PC-9 (cell line): ENCODE results near the gene OGG1. TPM values are rescaled to one million over a fixed set of nuclear protein-coding genes. Genes with fewer than 3 reads are reported as not detected.

ENCODE experiments used
- BruUV-seq: library from RNA; stranded (reverse); fragments of 400-500 nt; replicated peaks from 2 replicates; lab custom pipeline; 2021; lab: Mats Ljungman, UMichigan
- CTCF ChIA-PET: fragments of 300-600 bp; sonication (Branson Sonifier 250); formaldehyde crosslinking; loops from one replicate; lab custom pipeline; 2022; ENCODE audit warnings: antibody characterized with exemption; lab: Charles Lee
- POLR2A ChIA-PET: fragments of 300-600 bp; sonication (Branson Sonifier 250); formaldehyde crosslinking; loops from one replicate; lab custom pipeline; 2022; ENCODE audit warnings: antibody characterized with exemption; ENCODE audit not compliant: unreplicated experiment; lab: Charles Lee
- DNase-seq, 2 experiments: peaks; one replicate each; pipeline versions ENCODE4 v3.0.0 to v3.0.0-alpha.2; 2015 to 2022; ENCODE audit warnings: mixed read lengths in 1 of 2
- H2AFZ ChIP-seq: fragments of 200-600 bp; sonication (generic); 2 replicates; pipeline ENCODE4 v1.8.1; 2017; ENCODE audit warnings: antibody characterized with exemption
- H3F3A ChIP-seq: fragments of 200-600 bp; sonication (generic); 2 replicates; pipeline ENCODE4 v1.8.1; 2017; ENCODE audit warnings: antibody characterized with exemption, mild to moderate bottlenecking, low read depth; ENCODE audit not compliant: insufficient read depth
- H3K27ac ChIP-seq: fragments of 200-600 bp; sonication (generic); 2 replicates; pipeline ENCODE4 v1.6.1; 2016; ENCODE audit warnings: mixed run types
- H3K27me3 ChIP-seq: fragments of 200-600 bp; sonication (generic); 2 replicates; pipeline ENCODE4 v1.6.1; 2016; ENCODE audit warnings: low read depth, mixed run types; ENCODE audit not compliant: insufficient read depth
- H3K36me3 ChIP-seq: fragments of 200-600 bp; sonication (generic); 2 replicates; pipeline ENCODE4 v1.6.1; 2016; ENCODE audit warnings: low read depth, mixed run types
- H3K4me1 ChIP-seq: fragments of 200-600 bp; sonication (generic); replicated peaks from 2 replicates; pipeline ENCODE4 v1.6.1; 2016; ENCODE audit warnings: mixed run types; ENCODE audit not compliant: insufficient read depth
- H3K4me2 ChIP-seq: fragments of 200-600 bp; sonication (generic); 2 replicates; pipeline ENCODE4 v1.6.1; 2017; ENCODE audit warnings: mixed run types
- H3K4me3 ChIP-seq: fragments of 200-600 bp; sonication (generic); 2 replicates; pipeline ENCODE4 v1.6.1; 2016; ENCODE audit warnings: mixed run types
- H3K79me2 ChIP-seq: fragments of 200-600 bp; sonication (generic); 2 replicates; pipeline ENCODE4 v1.6.1; 2017; ENCODE audit warnings: low read depth, mixed run types
- H3K9me2 ChIP-seq: fragments of 200-600 bp; sonication (generic); 2 replicates; pipeline ENCODE4 v1.8.1; 2017; ENCODE audit warnings: mild to moderate bottlenecking; ENCODE audit not compliant: insufficient read depth
- H3K9me3 ChIP-seq: fragments of 200-600 bp; sonication (generic); 2 replicates; pipeline ENCODE4 v1.8.1; 2016; ENCODE audit warnings: low read depth; ENCODE audit not compliant: insufficient read depth
- H4K20me1 ChIP-seq: fragments of 200-600 bp; sonication (generic); 2 replicates; pipeline ENCODE4 v1.8.1; 2017; ENCODE audit not compliant: insufficient read depth
- EZH2 ChIP-seq: fragments of 200-600 bp; sonication (generic); IDR thresholded peaks from 2 replicates; pipeline ENCODE4 v1.8.0; 2017; ENCODE audit warnings: antibody characterized with exemption, low read depth
- intact Hi-C: fragments of 100-400 bp; cut with micrococcal nuclease; formaldehyde crosslinking; loops from one replicate; pipeline ENCODE4 v1.10.0; 2022; ENCODE audit not compliant: unreplicated experiment
- total RNA-seq: library from RNA; stranded (reverse); gene quantifications from 2 replicates; pipeline ENCODE4 v1.2.3, GENCODE V29; 2021
- TF ChIP-seq, protein P1 (sequence below): fragments of 200-600 bp; sonication (generic); conservative IDR thresholded peaks from 2 replicates; pipeline ENCODE4 v1.6.1; 2017; ENCODE audit warnings: mixed run types, antibody characterized with exemption, mild to moderate bottlenecking, moderate library complexity

Gene OGG1
- total RNA-seq, 1 experiment from 2014 or later: 22.1 TPM

DNA sequence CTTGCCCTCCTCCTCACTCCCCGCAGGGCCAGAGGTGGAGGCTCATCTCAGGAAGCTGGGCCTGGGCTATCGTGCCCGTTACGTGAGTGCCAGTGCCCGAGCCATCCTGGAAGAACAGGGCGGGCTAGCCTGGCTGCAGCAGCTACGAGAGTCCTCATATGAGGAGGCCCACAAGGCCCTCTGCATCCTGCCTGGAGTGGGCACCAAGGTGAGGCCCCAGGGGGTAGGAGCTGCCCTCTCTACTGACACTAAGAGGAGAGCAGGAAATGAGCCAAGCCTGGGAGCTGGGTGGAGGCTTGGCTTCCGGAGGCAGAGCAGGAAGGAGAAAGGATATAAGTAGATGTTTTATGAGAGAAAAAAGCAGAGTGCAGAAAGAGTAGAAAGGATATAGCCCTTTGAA is 4.9 kb downstream of the OGG1 start:
- peaks cover 7% of the 10 kb centered on the region; the same call in 1 of the 2 replicates for H3F3A ChIP-seq
- no peak for DNase-seq
- no peaks in the 10 kb centered on the region for H3K9me2 ChIP-seq
- peaks cover 10% of the 10 kb centered on the region; the same call in 1 of the 2 replicates for H3K79me2 ChIP-seq
- no peak overlapping the region for H3K4me3 ChIP-seq
- ChIA-PET POLR2A (no interaction called here), CTCF (no interaction called here)
- H3K36me3 ChIP-seq: 0 out of 2 replicates have a peak, but pooled peaks cover 6% of the 10 kb centered on the region
- H3K9me3 ChIP-seq: no peaks in the 10 kb centered on the region
- intact Hi-C loops: no loop called here
- BruUV-seq: no TSS peak
- H4K20me1 ChIP-seq: no peaks in the 10 kb centered on the region
- no peak overlapping the region for H2AFZ ChIP-seq
- TF ChIP-seq, protein P1, sequence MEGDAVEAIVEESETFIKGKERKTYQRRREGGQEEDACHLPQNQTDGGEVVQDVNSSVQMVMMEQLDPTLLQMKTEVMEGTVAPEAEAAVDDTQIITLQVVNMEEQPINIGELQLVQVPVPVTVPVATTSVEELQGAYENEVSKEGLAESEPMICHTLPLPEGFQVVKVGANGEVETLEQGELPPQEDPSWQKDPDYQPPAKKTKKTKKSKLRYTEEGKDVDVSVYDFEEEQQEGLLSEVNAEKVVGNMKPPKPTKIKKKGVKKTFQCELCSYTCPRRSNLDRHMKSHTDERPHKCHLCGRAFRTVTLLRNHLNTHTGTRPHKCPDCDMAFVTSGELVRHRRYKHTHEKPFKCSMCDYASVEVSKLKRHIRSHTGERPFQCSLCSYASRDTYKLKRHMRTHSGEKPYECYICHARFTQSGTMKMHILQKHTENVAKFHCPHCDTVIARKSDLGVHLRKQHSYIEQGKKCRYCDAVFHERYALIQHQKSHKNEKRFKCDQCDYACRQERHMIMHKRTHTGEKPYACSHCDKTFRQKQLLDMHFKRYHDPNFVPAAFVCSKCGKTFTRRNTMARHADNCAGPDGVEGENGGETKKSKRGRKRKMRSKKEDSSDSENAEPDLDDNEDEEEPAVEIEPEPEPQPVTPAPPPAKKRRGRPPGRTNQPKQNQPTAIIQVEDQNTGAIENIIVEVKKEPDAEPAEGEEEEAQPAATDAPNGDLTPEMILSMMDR: no peak
- no peak for TF ChIP-seq EZH2
- no peak overlapping the region for H3K27ac ChIP-seq
- H3K4me2 ChIP-seq: no peak overlapping the region
- H3K27me3 ChIP-seq: no peaks in the 10 kb centered on the region
- H3K4me1 ChIP-seq: peaks cover 9% of the 10 kb centered on the region

DNA sequence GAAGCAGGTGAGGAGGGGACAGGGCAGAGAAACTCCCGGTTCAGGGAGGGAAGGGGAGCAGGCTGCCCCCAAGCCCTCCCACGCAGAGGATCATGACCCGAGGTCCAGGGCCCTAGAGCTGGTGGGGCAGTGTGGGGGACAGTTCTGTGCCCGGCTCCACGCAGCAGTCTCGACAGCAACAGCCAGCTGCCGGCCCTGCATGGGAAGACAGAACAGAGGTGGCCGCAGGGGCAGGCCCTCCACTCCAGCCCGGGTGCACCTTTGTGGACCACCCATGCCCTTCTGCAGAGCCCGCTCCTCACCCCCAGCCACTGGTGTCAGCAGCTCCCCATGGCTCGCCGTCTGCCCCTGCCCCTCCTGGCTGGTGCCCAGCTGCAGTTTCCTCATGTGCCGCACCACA is 7.7 kb downstream of the OGG1 start:
- no peaks in the 10 kb centered on the region for H3K9me2 ChIP-seq
- CTCF ChIA-PET: no interaction called here

DNA sequence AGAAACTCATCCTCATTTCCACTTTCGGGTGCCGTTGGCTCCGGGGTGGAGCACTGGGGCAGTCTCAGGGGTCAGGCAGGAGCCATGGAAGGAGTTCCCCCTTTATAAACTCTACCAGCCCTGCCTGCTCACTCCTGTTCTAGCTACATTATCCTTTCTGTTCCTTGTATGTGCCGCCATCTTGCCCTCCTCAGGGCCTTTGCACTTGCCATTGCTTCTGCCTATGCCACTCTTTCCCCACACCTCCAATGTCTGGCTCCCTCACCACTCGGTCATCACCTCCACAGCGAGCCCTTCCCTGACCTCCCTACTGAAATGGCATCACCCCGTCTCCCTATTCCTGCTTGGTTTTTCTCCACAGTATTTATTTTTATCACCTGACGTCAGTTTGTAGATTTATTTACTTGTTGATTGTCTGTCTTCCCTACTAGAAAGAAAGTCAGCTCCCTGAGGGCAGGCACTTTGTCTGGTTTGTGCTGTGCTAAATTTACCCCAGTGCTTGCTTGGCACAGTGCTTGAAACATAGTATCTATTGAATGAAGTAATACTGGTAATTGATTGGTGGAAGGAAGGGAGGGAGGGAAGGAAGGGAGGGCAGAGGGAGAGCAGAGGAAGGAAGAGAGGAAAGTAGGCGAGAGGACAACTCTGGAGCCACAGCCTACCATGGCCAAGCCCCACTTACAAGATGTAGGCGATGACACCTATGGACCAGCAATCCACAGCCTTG is 11.2 kb downstream of the OGG1 start:
- Histone ChIP-seq H3F3A (no peaks in the 10 kb centered on the region), H3K9me2 (no peaks in the 10 kb centered on the region), H3K27ac (no peak overlapping the region), H2AFZ (no peak overlapping the region), H3K4me2 (no peak overlapping the region), H3K9me3 (no peaks in the 10 kb centered on the region), H3K4me3 (no peak overlapping the region), H4K20me1 (no peaks in the 10 kb centered on the region), H3K27me3 (no peaks in the 10 kb centered on the region), H3K79me2 (no peaks in the 10 kb centered on the region), H3K36me3 (no peaks in the 10 kb centered on the region), H3K4me1 (no peaks in the 10 kb centered on the region)
- BruUV-seq: no TSS peak
- intact Hi-C loops: no loop called here
- CTCF ChIA-PET: interaction anchor here (0.6 kb wide), 1 partner anchor 9 kb away, joined by 3 read pairs; the partner anchor contains the start of gene CAMK1
- DNase-seq: no peak
- TF ChIP-seq, protein P1: no peak
- TF ChIP-seq EZH2: no peak
- POLR2A ChIA-PET: interaction anchor here (0.6 kb wide), 1 partner anchor 313 kb away, joined by 4 read pairs; no protein-coding TSS in a partner anchor

More for the DNA sequence above, 7.7 kb downstream of the OGG1 start:
- no peaks in the 10 kb centered on the region for H4K20me1 ChIP-seq
- no peak overlapping the region for H3K4me2 ChIP-seq
- DNase-seq: no peak
- TF ChIP-seq, protein P1: no peak
- no peak for TF ChIP-seq EZH2
- H3F3A ChIP-seq: 0 out of 2 replicates have a peak, but pooled peaks cover 7% of the 10 kb centered on the region
- no peaks in the 10 kb centered on the region for H3K27me3 ChIP-seq
- no peak overlapping the region for H3K4me3 ChIP-seq
- POLR2A ChIA-PET: no interaction called here
- no peak overlapping the region for H3K27ac ChIP-seq
- BruUV-seq: no TSS peak
- H2AFZ ChIP-seq: no peak overlapping the region
- no peaks in the 10 kb centered on the region for H3K9me3 ChIP-seq
- H3K36me3 ChIP-seq: 0 out of 2 replicates have a peak, but pooled peaks cover under 1% of the 10 kb centered on the region
- no peaks in the 10 kb centered on the region for H3K79me2 ChIP-seq
- no peaks in the 10 kb centered on the region for H3K4me1 ChIP-seq
- intact Hi-C loops: no loop called here
